HG03280 (cell line): ENCODE data around the gene PFKFB1.

ENCODE experiments used
- ATAC-seq: cut with Tn5 transposase; IDR thresholded peaks from one replicate; pipeline ENCODE4 v1.9.1; 2021; ENCODE audit warnings: mild to moderate bottlenecking, moderate library complexity; ENCODE audit not compliant: unreplicated experiment

The PFKFB1 gene

DNA sequence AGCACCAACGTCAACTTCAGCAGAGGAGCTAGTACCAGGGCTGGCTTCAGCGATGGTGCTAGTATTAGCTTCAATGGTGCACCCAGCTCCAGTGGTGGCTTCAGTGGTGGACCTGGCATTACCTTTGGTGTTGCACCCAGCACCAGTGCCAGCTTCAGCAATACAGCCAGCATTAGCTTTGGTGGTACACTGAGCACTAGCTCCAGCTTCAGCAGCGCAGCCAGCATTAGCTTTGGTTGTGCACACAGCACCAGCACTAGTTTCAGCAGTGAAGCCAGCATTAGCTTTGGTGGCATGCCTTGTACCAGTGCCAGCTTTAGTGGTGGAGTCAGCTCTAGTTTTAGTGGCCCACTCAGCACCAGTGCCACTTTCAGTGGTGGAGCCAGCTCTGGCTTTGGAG, 65.1 kb downstream of the PFKFB1 start:
- no peak for ATAC-seq

DNA sequence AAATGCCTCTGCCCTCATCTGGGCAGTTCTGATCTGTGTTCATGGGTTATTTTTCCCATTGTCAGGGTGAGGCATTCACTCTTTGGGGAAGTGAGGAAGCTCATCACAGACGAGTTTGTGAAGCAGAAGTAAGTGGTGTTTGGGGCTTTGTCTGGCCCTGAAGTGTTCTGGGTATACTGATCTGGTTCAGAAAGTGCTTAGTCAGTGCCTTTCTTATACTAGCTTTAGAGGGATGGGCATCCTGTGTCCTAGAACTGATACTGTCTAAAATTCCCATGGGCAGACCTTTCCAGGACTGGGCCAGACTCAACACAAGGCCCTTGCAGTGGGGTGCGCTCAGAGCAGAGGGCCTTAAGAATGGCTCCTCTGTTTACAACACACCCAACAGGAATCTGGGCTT, 67.0 kb downstream of the PFKFB1 start:
- ATAC-seq = no peak

DNA sequence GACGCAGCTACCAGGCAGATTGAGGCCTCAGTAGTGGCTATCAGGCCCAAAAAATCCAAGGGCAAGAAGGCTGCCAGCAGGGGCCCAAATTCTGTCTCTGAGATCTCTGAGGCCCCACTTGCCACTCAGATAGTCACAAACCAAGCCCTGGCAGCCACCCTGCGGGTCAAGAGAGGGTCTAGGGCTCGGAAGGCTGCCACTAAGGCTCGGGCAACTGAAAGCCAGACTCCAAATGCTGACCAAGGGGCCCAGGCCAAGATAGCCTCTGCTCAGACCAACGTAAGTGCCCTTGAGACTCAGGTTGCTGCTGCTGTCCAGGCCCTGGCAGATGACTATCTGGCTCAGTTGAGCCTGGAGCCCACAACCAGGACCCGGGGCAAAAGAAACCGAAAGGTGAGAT, 70.6 kb downstream of the PFKFB1 start:
- ATAC-seq = no peak

DNA sequence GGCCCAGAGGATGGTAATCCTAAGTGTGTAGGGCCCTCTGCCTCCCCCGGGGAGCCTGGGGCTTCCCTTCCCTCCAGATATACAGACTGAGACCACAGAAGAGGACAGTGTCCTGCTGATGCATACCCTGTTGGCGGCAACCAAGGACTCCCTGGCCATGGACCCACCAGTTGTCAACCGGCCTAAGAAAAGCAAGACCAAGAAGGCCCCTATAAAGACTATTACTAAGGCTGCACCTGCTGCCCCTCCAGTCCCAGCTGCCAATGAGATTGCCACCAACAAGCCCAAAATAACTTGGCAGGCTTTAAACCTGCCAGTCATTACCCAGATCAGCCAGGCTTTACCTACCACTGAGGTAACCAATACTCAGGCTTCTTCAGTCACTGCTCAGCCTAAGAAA, 71.4 kb downstream of the PFKFB1 start:
- no peak for ATAC-seq

DNA sequence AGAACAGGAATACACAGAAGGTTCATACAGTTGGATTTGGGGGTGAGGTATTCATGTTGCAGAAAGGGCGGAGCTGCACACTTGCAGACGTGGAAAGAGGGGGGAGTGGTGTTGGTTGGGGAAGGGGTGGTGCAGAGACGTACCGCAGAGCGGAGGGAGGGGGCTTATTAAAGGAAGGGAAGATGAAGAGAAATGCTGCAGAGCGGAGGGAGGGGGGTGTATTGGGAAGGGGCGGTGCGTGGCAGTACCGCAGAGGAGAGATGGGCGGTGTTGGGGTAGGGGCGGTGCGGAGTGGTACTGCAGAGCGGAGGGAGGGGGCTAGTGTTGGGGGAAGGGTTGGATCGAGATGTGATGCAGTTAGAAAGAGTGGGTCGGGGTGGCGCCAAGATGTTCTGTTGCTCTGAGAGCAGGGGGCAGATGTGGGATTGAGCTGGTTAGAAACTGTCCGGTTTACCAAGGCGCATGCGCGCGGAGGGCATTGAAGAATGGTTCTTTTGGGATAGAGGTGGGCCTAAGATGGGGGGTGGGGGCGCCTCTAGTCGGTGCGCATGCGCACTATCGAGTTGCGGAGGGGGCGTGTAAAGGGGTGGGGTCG, 72.5 kb downstream of the PFKFB1 start:
- no peak for ATAC-seq

DNA sequence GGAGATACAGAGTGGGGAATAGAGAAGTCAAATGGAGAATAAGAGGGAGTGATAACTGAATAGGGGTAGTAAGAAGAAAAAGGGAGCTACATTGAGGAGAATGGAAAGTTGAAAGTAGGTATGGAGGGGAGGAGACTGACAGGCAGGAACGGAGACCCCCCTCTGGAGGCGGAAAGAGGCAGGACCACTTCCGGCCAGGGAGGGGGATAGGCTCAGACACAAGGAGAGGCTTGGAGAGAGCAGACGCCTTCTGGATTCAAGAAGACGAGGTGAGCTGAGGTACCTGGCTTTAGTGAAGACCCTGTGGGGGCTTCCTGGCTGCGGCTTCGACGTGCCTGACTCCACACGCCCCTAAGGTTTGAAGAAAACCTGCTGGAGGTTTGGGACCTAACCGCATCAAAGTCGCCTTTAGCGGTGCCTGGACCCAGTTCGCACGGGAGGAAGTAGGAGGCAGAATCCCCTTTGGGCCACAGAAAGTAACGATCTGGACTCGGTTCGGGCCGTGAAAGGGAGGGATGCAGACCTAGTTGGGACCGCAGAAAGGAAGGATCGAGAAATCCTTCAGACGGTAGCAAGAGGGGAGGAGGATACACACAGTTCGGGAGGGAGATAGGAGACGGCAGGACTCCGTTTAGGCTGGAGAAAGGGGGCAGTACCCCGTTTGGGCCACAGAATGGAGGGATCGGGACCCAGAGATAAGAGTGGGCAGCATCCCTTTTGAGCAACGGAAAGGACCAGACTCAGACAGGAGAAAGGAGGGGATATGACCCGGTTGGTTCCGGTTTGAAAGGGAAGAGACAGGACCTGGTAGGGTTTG, 73.2 kb downstream of the PFKFB1 start, which contains the start of gene TRO:
Gene TRO (plus strand): TSS at position 215 of the 817 bp plus-strand sequence. CDS start 1,423 bp downstream, outside the sequence.
- no peak for ATAC-seq

DNA sequence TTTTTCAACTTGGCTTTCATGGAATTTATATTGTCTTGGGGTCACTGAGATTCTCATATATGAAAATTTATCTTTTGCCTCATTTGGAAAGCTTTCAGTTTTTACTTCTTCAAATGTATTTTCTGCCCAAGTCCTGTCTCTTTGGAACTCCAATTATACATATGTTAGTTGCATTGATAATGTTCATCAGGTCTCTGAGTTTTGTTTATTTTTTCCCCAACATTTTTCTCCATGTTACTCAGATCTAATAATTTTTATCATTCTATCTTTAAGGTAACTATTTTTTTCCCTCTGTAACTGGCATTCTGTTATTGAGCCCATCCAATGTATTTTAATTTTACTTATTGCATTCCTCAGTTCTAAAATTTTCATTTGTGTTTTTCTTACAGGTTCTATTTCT, 84.0 kb downstream of the PFKFB1 start:
- no peak for ATAC-seq

DNA sequence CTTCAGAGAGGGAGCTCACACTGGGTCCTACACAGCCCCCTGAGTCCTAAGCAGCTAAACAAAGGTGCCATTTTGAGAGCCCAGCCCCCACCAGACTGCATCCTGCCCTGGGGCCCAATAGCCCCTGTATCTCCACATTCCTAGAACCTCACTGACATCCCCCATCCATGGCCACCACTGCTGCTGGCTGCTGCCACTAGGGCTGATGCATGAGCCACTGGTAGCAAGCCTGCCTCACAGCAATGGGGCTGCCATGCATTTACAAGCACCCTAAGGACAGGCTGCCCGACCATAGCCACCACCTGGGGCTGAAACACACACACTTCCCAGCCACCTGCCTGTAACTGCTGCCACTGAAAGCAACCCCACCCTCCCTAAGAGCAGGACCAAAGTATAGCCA, 99.8 kb downstream of the PFKFB1 start:
- ATAC-seq = no peak

DNA sequence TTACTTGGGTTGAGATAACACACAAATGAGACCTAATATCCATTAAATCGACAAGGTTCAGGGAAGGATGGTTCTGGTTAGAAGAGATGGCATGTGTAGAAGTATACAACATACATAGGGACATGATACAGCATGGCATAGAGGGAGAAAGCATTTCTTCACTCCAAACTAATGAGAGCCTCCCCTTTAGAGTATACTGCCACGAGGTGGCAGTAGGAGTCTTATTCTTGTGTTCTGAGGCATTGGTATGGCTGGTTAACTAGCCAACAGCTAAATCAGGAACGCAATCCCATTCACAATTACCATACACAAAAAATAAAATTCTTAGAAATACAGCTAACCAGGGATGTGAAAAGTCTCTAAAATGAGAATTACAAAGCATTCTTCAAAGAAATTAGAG, 102.4 kb downstream of the PFKFB1 start:
- no peak for ATAC-seq

DNA sequence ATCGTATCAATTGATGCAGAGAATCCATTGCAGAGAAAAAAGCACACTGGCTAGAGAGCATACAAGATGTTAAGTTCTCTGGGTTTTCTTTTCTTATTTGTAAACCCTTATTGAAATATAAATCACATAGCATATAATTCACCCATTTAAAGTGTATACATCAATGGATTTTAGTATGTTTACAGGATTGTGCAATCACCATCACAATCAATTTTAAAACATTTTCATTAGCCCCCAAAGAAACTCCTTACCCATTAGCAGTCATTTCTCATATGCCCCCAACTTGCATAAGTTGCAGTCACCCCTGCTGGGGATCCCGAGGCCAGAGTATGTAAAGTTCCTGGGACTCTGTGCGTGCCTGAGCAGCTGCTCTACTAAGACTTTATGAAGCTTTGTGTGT, 108.2 kb downstream of the PFKFB1 start:
- ATAC-seq = no peak
